NCI-H446 (cell line): ENCODE data around the gene ILDR2.
"Not testable (repeated sequence)": the region's sequence is repeated elsewhere in the genome, so short reads cannot be mapped to it uniquely, and the experiment has no call there.

ENCODE experiments used
- DNase-seq, 2 experiments: peaks; one replicate each; lab custom pipeline; 2025; lab: John Stamatoyannopoulos, UW

The ILDR2 gene

GRCh38 chr1:166888373-166889111, 86.8 kb downstream of the ILDR2 start:
- no peak for DNase-seq

GRCh38 chr1:166884971-166885370, 90.4 kb downstream of the ILDR2 start:
- DNase-seq: no peak

GRCh38 chr1:166884040-166884642, 91.2 kb downstream of the ILDR2 start:
- no peak for DNase-seq

DNA sequence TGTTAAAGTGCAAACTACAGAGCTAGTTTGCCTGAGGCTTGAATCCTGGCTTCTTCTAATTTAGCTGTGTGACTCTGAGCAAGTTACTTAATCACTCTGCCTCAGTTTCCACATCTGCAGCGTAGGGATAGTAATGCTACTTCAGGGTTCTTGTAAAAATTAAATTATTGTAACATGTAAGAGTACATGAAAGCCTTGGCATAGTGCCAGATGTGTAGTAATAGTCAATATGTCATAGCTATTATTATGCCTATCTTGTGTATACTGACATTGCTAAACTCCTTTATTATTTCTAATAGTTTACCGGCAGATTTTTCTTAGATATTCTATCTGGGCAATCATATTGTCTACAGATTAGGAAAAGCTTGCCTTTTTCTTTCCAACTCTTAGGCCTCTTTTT, 92.4 kb downstream of the ILDR2 start:
- no peak for DNase-seq

- DNase-seq: not testable (repeated sequence)
These were observed 97.0 kb downstream of the ILDR2 start for GRCh38 chr1:166878173-166878917.

DNA sequence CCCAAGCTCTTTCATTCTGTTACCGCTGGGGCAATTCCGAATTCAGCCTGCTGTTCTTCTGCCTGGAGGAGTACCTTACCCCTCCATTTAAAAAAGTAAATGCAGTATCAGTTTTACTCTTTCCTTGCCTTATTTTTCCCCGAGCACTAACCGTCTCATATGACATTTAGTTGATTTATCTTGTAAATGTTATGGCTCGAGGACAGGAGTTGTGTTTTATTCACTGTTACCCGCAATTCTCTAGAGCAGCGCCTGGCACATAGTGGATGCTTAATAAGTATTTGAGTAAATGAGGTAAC, 98.9 kb downstream of the ILDR2 start:
- no peak for DNase-seq

GRCh38 chr1:166875734-166876539, 99.4 kb downstream of the ILDR2 start, which contains the start of gene TADA1:
Gene TADA1 (minus strand): TSS chr1:166876264. CDS start chr1:166876233, 31 bp downstream.
- DNase-seq: peak; percentile 96 to 99

DNA sequence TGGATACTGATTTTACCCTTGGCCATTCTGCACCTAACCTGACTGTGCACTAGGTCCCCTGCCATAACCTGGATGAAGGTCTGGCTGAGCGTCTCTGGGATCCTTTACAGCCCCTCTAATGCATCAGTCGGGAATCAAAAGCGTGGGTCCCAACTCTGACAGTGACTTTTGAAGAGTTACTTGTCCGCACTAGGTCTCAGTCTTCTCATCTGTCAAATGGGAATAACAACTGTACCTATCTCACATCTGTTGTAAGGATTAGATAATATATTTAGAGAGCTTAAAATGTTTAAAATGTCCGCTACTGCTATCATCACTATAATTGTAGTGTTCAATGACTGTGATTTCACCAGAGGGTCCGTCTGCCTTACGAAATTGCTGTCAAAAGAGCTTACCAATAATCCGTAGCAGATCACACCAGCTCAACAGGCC, 100.0 kb downstream of the ILDR2 start:
- no peak for DNase-seq

DNA sequence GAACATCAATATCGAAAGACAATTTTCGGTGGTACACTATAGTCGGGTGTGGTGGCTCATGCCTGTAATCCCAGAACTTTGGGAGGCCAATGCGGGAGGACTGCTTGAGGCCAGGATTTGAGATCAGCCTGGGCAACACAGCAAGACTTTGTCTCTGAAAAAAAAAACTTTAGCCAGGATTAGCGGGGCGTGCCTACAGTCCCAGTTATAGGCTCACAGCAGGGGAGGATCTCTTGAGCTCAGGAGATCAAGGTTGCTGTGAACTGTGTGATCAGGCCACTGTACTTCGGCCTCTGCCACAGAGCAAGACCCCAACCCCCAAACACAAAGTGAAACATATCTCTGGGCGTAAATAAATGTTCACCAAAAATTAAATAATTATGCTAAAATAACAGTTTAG, 100.9 kb downstream of the ILDR2 start:
- no peak for DNase-seq

DNA sequence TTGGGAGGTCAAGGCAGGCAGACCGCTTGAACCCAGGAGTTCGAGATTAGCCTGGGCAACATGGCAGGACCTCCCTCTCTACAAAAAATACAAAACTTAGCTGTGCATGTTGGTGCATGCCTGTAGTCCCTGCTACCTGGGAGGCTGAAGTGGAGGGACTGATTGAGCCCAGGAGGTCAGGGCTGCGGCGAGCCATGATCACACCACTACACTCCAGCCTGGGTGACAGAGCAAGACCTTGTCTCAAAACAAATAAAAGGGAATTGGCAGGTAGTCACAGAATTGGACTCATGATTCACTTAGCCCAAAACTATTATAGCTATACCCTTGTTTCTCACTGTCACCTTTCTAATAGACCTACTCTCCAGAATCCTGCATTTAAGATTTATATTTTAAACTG, 104.8 kb downstream of the ILDR2 start:
- no peak for DNase-seq

- no peak for DNase-seq
These were observed 105.8 kb downstream of the ILDR2 start for GRCh38 chr1:166869318-166870099.

DNA sequence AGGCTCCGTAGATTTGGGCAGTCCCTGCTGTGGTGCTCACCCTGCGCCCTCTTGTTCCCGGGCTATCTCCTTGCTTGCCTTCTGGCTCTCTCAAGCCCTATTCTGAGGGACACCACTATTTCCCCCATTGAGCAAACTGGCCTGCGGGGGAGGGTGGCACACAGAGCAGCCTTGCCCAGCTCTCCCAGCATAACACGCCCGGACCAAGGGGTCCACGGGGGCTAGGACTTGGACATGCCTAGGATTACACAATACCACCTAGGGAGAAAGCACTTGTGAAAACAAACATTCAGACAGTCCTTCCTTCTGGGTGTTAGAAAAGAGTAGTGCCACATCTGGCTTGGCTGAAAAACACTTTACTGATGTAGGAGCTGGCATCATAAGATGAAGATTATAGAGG, 106.7 kb downstream of the ILDR2 start:
- no peak for DNase-seq

DNA sequence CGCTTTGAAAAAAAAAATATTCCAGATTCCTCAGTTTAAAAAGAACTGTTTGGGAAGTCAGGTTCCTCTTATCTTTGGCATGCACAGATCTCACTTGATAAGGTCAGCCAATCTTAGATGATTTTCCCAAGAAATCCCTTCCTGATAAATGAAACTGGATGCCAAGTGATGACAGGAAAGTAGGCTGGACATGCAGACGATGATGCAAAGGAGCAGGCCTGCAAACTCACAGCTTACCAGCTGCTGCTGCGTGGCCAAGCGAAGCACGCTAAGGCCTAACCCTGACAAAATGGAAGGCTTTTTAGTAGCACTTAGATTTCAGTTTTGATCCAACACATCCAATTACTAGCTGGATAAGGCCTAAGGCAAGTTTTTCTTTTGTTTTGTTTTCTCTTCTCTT, 109.4 kb downstream of the ILDR2 start:
- no peak for DNase-seq

- DNase-seq: no peak
These were observed 115.7 kb downstream of the ILDR2 start for GRCh38 chr1:166859597-166859996.

DNA sequence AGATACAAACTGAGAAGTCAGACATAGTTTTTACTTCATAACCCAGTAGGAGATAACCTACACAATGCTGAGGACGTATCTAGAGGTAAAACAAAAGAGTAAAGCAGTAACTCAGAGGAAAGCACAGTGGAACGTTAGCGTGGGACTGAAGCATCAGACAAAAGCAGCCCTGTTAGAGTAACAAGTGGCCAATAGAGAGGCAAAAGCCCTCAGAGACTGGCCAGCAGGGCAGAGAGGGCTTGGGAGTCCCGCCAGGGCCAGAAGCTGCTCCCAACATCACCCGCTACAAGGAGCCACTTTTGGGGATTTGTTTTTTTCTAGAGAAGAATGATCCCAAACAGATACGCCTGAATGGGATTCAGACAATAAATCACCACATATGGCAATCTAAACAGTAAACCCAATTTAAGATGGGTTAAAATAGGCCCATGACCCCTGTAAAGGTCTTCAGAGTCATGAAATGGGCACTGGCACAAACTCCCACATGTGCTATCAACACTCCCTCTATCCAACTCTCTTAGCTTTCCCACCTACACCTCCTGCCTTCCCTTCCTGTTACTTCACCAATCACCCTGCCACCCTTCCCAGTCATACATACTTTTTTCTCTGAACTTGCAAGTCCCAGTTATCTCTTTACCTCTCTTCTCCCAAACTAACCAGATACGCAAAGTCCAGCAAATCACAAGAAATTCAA, 116.5 kb downstream of the ILDR2 start:
- no peak for DNase-seq
